ENCODE data around the gene AP1S3.

AP1S3 gene

DNA sequence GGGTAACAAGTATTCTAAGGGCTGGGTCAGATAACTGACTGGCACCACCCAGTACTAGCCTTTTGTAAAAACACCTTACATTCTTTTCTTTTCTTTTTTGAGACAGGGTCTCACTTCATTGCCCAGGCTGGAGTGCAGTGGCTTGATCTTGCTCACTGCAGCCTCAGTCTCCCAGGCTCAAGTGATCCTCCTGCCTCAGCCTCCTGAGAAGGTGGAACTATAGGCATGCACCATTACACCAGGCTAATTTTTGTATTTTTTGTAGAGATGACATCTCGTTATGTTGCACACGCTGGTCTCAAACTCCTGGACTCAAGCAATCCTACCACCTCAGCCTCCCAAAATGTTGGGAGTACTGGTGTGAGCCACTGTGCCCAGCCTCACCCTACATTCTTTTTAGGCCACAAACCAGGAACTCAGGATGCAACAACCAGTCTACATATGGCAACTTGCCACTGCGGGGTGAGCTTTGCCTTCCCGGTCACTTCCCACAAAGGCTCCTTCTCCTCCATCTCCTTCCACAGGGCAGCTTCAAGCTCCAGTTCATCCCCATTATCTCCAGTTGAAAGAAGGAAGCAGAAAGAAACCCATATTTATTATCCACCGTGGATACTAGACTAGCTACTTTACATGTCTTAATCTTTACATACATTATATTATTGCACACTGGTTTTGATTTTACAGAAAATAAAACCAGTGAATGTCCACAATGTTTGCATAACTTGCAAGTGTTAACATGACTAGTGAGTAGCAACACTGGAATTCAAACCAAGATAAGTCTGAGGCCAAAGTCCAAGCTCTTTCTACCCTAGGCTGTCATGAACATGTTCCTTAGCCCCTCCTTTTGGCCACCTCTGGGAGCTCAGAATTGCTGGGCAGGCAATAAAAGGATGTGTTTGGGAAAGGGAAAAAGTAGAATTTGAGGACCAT, 23.7 kb upstream of the AP1S3 start:
- no peaks in the 10 kb centered on the region for H3K9me3 ChIP-seq (ENCODE audit: control insufficient read depth, insufficient read depth, low read depth, low read length)
- H3K4me1 ChIP-seq (ENCODE audit: control insufficient read depth, insufficient read depth, low read length), result no peaks in the 10 kb centered on the region
- H3K36me3 ChIP-seq (ENCODE audit: control insufficient read depth in 2 of 2, insufficient read depth in 1 of 2, low read length in 2 of 2), result no peaks in the 10 kb centered on the region
- TF ChIP-seq ZNF501 (tag by site-specific recombination; IDR thresholded peaks at IDR 0.05), result no peak
- TF ChIP-seq ZBTB17 (tag by site-specific recombination; IDR thresholded peaks at IDR 0.05), result no peak
- no peak for TF ChIP-seq SP2 (tag by site-specific recombination; IDR thresholded peaks at IDR 0.05)
- TF ChIP-seq ZNF571 (tag by site-specific recombination; IDR thresholded peaks at IDR 0.05), result no peak
- TF ChIP-seq, protein P1, sequence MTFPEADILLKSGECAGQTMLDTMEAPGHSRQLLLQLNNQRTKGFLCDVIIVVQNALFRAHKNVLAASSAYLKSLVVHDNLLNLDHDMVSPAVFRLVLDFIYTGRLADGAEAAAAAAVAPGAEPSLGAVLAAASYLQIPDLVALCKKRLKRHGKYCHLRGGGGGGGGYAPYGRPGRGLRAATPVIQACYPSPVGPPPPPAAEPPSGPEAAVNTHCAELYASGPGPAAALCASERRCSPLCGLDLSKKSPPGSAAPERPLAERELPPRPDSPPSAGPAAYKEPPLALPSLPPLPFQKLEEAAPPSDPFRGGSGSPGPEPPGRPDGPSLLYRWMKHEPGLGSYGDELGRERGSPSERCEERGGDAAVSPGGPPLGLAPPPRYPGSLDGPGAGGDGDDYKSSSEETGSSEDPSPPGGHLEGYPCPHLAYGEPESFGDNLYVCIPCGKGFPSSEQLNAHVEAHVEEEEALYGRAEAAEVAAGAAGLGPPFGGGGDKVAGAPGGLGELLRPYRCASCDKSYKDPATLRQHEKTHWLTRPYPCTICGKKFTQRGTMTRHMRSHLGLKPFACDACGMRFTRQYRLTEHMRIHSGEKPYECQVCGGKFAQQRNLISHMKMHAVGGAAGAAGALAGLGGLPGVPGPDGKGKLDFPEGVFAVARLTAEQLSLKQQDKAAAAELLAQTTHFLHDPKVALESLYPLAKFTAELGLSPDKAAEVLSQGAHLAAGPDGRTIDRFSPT (tag by site-specific recombination; IDR thresholded peaks at IDR 0.05), result no peak
- TF ChIP-seq, protein P2, sequence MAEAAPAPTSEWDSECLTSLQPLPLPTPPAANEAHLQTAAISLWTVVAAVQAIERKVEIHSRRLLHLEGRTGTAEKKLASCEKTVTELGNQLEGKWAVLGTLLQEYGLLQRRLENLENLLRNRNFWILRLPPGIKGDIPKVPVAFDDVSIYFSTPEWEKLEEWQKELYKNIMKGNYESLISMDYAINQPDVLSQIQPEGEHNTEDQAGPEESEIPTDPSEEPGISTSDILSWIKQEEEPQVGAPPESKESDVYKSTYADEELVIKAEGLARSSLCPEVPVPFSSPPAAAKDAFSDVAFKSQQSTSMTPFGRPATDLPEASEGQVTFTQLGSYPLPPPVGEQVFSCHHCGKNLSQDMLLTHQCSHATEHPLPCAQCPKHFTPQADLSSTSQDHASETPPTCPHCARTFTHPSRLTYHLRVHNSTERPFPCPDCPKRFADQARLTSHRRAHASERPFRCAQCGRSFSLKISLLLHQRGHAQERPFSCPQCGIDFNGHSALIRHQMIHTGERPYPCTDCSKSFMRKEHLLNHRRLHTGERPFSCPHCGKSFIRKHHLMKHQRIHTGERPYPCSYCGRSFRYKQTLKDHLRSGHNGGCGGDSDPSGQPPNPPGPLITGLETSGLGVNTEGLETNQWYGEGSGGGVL (tag by site-specific recombination; IDR thresholded peaks at IDR 0.05), result no peak
- no peak for TF ChIP-seq ZSCAN23 (tag by site-specific recombination; IDR thresholded peaks at IDR 0.05)
- TF ChIP-seq, protein P3, sequence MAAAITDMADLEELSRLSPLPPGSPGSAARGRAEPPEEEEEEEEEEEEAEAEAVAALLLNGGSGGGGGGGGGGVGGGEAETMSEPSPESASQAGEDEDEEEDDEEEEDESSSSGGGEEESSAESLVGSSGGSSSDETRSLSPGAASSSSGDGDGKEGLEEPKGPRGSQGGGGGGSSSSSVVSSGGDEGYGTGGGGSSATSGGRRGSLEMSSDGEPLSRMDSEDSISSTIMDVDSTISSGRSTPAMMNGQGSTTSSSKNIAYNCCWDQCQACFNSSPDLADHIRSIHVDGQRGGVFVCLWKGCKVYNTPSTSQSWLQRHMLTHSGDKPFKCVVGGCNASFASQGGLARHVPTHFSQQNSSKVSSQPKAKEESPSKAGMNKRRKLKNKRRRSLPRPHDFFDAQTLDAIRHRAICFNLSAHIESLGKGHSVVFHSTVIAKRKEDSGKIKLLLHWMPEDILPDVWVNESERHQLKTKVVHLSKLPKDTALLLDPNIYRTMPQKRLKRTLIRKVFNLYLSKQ (tag by site-specific recombination; IDR thresholded peaks at IDR 0.05; ENCODE audit: borderline replicate concordance), result no peak
- no peak for TF ChIP-seq ZNF391 (tag by site-specific recombination; IDR thresholded peaks at IDR 0.05; ENCODE audit: borderline replicate concordance, low read depth)
- no peak for TF ChIP-seq SCRT2 (tag by site-specific recombination; IDR thresholded peaks at IDR 0.05)
- no peak overlapping the region for H3K4me3 ChIP-seq (ENCODE audit: low read depth, low read length)
- ChIA-PET CTCF (interaction anchor here (0.6 to 1.1 kb wide), 11 partner anchors 17 to 614 kb away, joined by 3 to 6 read pairs (median 3); no protein-coding TSS in a partner anchor), POLR2A (no interaction called here)
- H3K27ac ChIP-seq (ENCODE audit: extremely low read depth, low read depth, low read length), result no peak overlapping the region

DNA sequence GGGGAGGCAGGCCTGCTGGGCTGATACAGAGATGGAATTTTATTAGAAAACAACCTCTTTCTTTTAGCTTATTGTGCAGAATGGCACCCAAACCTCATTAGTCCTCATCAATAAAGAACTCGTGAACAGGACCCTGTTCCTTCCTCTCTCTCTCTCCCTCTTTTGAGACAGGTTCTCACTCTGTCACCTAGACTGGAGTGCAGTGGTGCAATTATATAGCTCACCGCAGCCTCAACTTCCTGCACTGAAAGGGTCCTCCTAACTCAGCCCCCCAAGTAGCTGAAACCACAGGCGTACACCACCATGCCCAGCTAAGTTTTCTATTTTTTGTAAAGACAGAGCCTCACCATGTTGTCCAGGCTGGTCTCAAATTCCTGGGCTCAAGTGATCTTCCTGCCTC, 21.7 kb upstream of the AP1S3 start:
- POLR2A ChIA-PET, result no interaction called here
- TF ChIP-seq GLI4 (tag by site-specific recombination; IDR thresholded peaks at IDR 0.05) (no peak), KLF7 (tag by site-specific recombination; IDR thresholded peaks at IDR 0.05; ENCODE audit: borderline replicate concordance) (no peak), ZBTB7A (tag by site-specific recombination; IDR thresholded peaks at IDR 0.05; ENCODE audit: low read depth) (no peak), ZNF292 (tag by site-specific recombination; IDR thresholded peaks at IDR 0.05; ENCODE audit: borderline replicate concordance, low read depth) (no peak)
- Histone ChIP-seq H3K4me1 (ENCODE audit: control insufficient read depth, insufficient read depth, low read length) (no peaks in the 10 kb centered on the region), H3K27ac (ENCODE audit: extremely low read depth, low read depth, low read length) (no peak overlapping the region), H3K36me3 (ENCODE audit: control insufficient read depth in 2 of 2, insufficient read depth in 1 of 2, low read length in 2 of 2) (no peaks in the 10 kb centered on the region), H3K9me3 (ENCODE audit: control insufficient read depth, insufficient read depth, low read depth, low read length) (no peaks in the 10 kb centered on the region), H3K4me3 (ENCODE audit: low read depth, low read length) (no peak overlapping the region)
- CTCF ChIA-PET, result interaction anchor here (0.6 to 1.3 kb wide), 9 partner anchors 11 to 489 kb away, joined by 3 to 7 read pairs (median 4); no protein-coding TSS in a partner anchor

DNA sequence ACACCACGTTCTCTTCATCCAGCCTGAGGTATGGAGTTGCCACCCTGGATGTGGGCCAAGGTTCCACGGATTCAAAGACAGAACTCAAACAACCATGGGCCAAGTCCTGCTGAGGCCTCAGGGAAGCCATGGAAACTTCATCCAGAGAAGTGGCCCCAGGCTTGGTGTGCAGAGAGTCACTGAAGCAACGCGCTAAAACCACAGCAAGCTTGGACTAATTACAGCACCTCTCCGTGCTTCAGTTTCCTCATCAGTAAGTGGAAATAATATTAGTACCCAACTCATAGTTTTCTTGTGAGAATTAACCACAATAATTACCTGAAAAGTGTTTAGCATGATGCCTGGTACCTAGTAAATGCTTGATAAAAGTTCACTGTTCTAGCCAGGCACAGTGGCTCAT, 19.2 kb upstream of the AP1S3 start:
- Histone ChIP-seq H3K27ac (ENCODE audit: extremely low read depth, low read depth, low read length) (no peak overlapping the region), H3K9me3 (ENCODE audit: control insufficient read depth, insufficient read depth, low read depth, low read length) (no peaks in the 10 kb centered on the region), H3K36me3 (ENCODE audit: control insufficient read depth in 2 of 2, insufficient read depth in 1 of 2, low read length in 2 of 2) (no peaks in the 10 kb centered on the region; a peak in 1 of 3 replicates), H3K4me3 (ENCODE audit: low read depth, low read length) (no peak overlapping the region), H3K4me1 (ENCODE audit: control insufficient read depth, insufficient read depth, low read length) (no peaks in the 10 kb centered on the region)
- ChIA-PET CTCF (interaction anchor here (0.5 to 0.7 kb wide), 3 partner anchors 42 to 924 kb away, joined by 3 to 6 read pairs (median 3); no protein-coding TSS in a partner anchor), POLR2A (no interaction called here)
- TF ChIP-seq, protein P4, sequence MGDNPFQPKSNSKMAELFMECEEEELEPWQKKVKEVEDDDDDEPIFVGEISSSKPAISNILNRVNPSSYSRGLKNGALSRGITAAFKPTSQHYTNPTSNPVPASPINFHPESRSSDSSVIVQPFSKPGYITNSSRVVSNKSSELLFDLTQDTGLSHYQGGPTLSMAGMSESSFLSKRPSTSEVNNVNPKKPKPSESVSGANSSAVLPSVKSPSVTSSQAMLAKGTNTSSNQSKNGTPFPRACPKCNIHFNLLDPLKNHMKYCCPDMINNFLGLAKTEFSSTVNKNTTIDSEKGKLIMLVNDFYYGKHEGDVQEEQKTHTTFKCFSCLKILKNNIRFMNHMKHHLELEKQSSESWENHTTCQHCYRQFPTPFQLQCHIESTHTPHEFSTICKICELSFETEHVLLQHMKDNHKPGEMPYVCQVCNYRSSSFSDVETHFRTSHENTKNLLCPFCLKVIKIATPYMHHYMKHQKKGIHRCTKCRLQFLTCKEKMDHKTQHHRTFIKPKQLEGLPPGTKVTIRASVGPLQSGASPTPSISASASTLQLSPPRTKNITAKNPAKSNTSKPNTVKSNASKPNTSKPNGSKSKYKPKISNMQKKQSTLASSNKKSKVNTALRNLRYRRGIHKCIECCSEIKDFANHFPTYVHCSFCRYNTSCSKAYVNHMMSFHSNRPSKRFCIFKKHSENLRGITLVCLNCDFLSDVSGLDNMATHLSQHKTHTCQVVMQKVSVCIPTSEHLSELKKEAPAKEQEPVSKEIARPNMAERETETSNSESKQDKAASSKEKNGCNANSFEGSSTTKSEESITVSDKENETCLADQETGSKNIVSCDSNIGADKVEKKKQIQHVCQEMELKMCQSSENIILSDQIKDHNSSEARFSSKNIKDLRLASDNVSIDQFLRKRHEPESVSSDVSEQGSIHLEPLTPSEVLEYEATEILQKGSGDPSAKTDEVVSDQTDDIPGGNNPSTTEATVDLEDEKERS (tag by site-specific recombination; IDR thresholded peaks at IDR 0.05), result no peak
- TF ChIP-seq ZNF266 (tag by site-specific recombination; IDR thresholded peaks at IDR 0.05; ENCODE audit: low read depth) (no peak), ZFHX2 (tag by site-specific recombination; conservative IDR thresholded peaks at IDR 0.05) (no peak), ZSCAN16 (tag by site-specific recombination; IDR thresholded peaks at IDR 0.05) (no peak), OVOL3 (tag by site-specific recombination; IDR thresholded peaks at IDR 0.05) (no peak)
- TF ChIP-seq, protein P2 (tag by site-specific recombination; IDR thresholded peaks at IDR 0.05), result no peak

All from HEK293 (cell line).